B cell (primary cell): ENCODE results near the gene RBM39. TPM values are rescaled to one million over a fixed set of nuclear protein-coding genes. Genes with fewer than 3 reads are reported as not detected.

Source experiments
- ATAC-seq: fragments of 200-7000 bp; cut with Tn5 transposase; one replicate; pipeline ENCODE4 v1.10.0; 2021; ENCODE audit warnings: low read depth, mild to moderate bottlenecking, moderate number of reproducible peaks, moderate library complexity
- CTCF ChIA-PET: fragments of 350-600 bp; sonication (Branson Sonifier 250); formaldehyde crosslinking; loops from one replicate; lab custom pipeline; 2021; ENCODE audit warnings: antibody characterized with exemption, inconsistent platforms; lab: Charles Lee
- POLR2A ChIA-PET: fragments of 350-600 bp; sonication (Branson Sonifier 250); formaldehyde crosslinking; loops from one replicate; lab custom pipeline; 2021; ENCODE audit warnings: antibody characterized with exemption; lab: Charles Lee
- DNase-seq: peaks from one replicate; pipeline ENCODE4 v3.0.0; 2013
- H2AFZ ChIP-seq: 2 replicates; pipeline ENCODE4 v1.6.1; 2012; ENCODE audit warnings: mild to moderate bottlenecking, low read depth, low read length; ENCODE audit not compliant: insufficient read depth, poor library complexity, severe bottlenecking
- H3K27ac ChIP-seq, 2 donors: 1 replicate in 1 of 2; 2 replicates in 1 of 2; pipeline ENCODE4 v1.5.1; 2012 to 2013; ENCODE audit warnings: low read length in 2 of 2, mild to moderate bottlenecking in 2 of 2, moderate library complexity in 1 of 2
- H3K27me3 ChIP-seq, 4 experiments: fragments of 200-600 bp in 1 of 4; sonication (generic) in 1 of 4; replicated peaks in 1 of 4; 1 replicate in 2 of 4; 2 replicates in 2 of 4; pipeline versions ENCODE4 v1.6.1 to v1.7.0; 2013 to 2016; ENCODE audit warnings: low read length in 3 of 4, mild to moderate bottlenecking in 2 of 4, mixed read lengths in 1 of 4, moderate library complexity in 1 of 4; ENCODE audit not compliant: insufficient read depth in 4 of 4, control insufficient read depth in 3 of 4; ENCODE audit errors: control extremely low read depth in 1 of 4
- H3K36me3 ChIP-seq, 2 experiments: replicated peaks in 1 of 2; 1 replicate in 1 of 2; 2 replicates in 1 of 2; pipeline versions ENCODE4 v1.6.1 to v1.7.1; 2013; ENCODE audit warnings: low read length in 1 of 2; ENCODE audit not compliant: insufficient read depth in 2 of 2, control insufficient read depth in 1 of 2; ENCODE audit errors: control extremely low read depth in 1 of 2, extremely low read depth in 1 of 2
- H3K4me1 ChIP-seq, 2 donors: fragments of 200-600 bp in 1 of 2; sonication (generic) in 1 of 2; 1 replicate in 1 of 2; 2 replicates in 1 of 2; pipeline versions ENCODE4 v1.5.1 to v1.6.1; 2013 to 2017; ENCODE audit warnings: low read length in 2 of 2; ENCODE audit not compliant: control insufficient read depth in 2 of 2, insufficient read depth in 2 of 2
- H3K4me2 ChIP-seq: replicated peaks from 2 replicates; pipeline ENCODE3; 2012; ENCODE audit warnings: mild to moderate bottlenecking, low read depth, low read length; ENCODE audit not compliant: poor library complexity, severe bottlenecking
- H3K4me3 ChIP-seq, 5 experiments: fragments of 200-600 bp in 1 of 5; sonication (generic) in 1 of 5; 1 replicate in 3 of 5; 2 replicates in 2 of 5; pipeline versions ENCODE4 v1.5.1 to v1.7.0; 2011 to 2016; ENCODE audit warnings: low read length in 4 of 5, mild to moderate bottlenecking in 4 of 5, low read depth in 2 of 5, control low read depth in 1 of 5, moderate library complexity in 1 of 5; ENCODE audit not compliant: insufficient read depth in 1 of 5; ENCODE audit errors: control extremely low read depth in 1 of 5, extremely low read depth in 1 of 5
- H3K79me2 ChIP-seq: fragments of 200-600 bp; sonication (generic); one replicate; pipeline ENCODE4 v1.6.0; 2016; ENCODE audit warnings: low read length; ENCODE audit not compliant: control insufficient read depth, insufficient read depth
- H3K9ac ChIP-seq: fragments of 200-600 bp; sonication (generic); 2 replicates; pipeline ENCODE4 v1.6.1; 2017; ENCODE audit warnings: mild to moderate bottlenecking, low read length, moderate library complexity
- H3K9me3 ChIP-seq, 3 donors: one replicate each; pipeline versions ENCODE4 v1.6.1 to v1.7.1; 2013; ENCODE audit warnings: low read length in 2 of 3; ENCODE audit not compliant: control insufficient read depth in 2 of 3, insufficient read depth in 1 of 3; ENCODE audit errors: control extremely low read depth in 1 of 3
- H4K20me1 ChIP-seq: 2 replicates; pipeline ENCODE4 v1.6.0; 2012; ENCODE audit warnings: mild to moderate bottlenecking, low read length; ENCODE audit not compliant: insufficient read depth, control insufficient read depth, poor library complexity, severe bottlenecking
- H3K27ac Mint-ChIP-seq: one replicate; pipeline ENCODE4 v1.8.0; 2021; ENCODE audit warnings: mixed read lengths
- H3K27me3 Mint-ChIP-seq: one replicate; pipeline ENCODE4 v1.8.0; 2021; ENCODE audit warnings: mixed read lengths
- H3K4me1 Mint-ChIP-seq: one replicate; pipeline ENCODE4 v1.8.0; 2021; ENCODE audit warnings: mixed read lengths
- H3K4me3 Mint-ChIP-seq: one replicate; pipeline ENCODE4 v1.8.0; 2021; ENCODE audit warnings: mixed read lengths
- H3K9me3 Mint-ChIP-seq: one replicate; pipeline ENCODE4 v1.8.0; 2022; ENCODE audit warnings: mixed read lengths; ENCODE audit not compliant: insufficient read depth
- EZH2 ChIP-seq: IDR thresholded peaks from 2 replicates; pipeline ENCODE4 v1.6.1; 2012; ENCODE audit warnings: borderline replicate concordance, low read depth, mild to moderate bottlenecking, moderate library complexity, low read length; ENCODE audit not compliant: insufficient read depth, poor library complexity, severe bottlenecking
- WGBS: methylation state at CpG from one replicate; pipeline ENCODE4 v1.1.5; 2013; ENCODE audit warnings: missing lambda C conversion rate; ENCODE audit not compliant: insufficient coverage; 5-methylcytosine and 5-hydroxymethylcytosine counted together
- intact Hi-C: fragments of 100-400 bp; cut with micrococcal nuclease; formaldehyde crosslinking; loops from one replicate; pipeline ENCODE4 v1.10.0; 2022
- polyA plus RNA-seq: library from polyadenylated mRNA; depleted of rRNA; stranded (reverse); fragments of >200 nt; gene quantifications from 2 replicates; pipeline ENCODE4 v1.2.3, GENCODE V29; 2012
- total RNA-seq, 2 donors: library from RNA; stranded (reverse); fragments of 120-200 nt in 1 of 2; gene quantifications; 1 replicate in 1 of 2; 2 replicates in 1 of 2; pipeline versions ENCODE4 v1.2.3 to v1.2.4, GENCODE V29; 2013 to 2022
- TF ChIP-seq, protein P1 (sequence below): fragments of 200-600 bp; IDR thresholded peaks from one replicate; pipeline ENCODE4 v1.8.0; 2022; ENCODE audit warnings: antibody characterized with exemption, mild to moderate bottlenecking

RBM39 gene
- total and polyA plus RNA-seq, 2 donors (not counting 1 experiment from before 2014, with no cell fraction given), result 217 to 689 TPM

- H3K4me1 Mint-ChIP-seq, result peaks cover 18% of the 10 kb centered on the region
- WGBS, result no CpG with 5 or more reads among the region's 4 CpGs
- ATAC-seq (no peak), DNase-seq (no peak)
- H3K4me2 ChIP-seq, result no peak overlapping the region
- H3K36me3 ChIP-seq, result peaks cover 24 to 94% of the 10 kb centered on the region in 2 experiments
- H3K9me3 ChIP-seq, result no peaks in the 10 kb centered on the region
- no peak overlapping the region for H3K4me3 Mint-ChIP-seq
- H3K27ac Mint-ChIP-seq, result no peak overlapping the region
- H4K20me1 ChIP-seq, result peaks cover 93% of the 10 kb centered on the region
- ChIA-PET CTCF (interaction anchor here (0.8 to 1.5 kb wide), 2 partner anchors 26 to 168 kb away, joined by 3 read pairs; partner anchors contain the start of gene RBM39), POLR2A (no interaction called here)
- H3K4me1 ChIP-seq, result peaks cover 0 to 5% of the 10 kb centered on the region in 2 donors
- intact Hi-C loops, result no loop called here
- H3K27me3 Mint-ChIP-seq, result no peaks in the 10 kb centered on the region
- H3K4me3 ChIP-seq, result no peak overlapping the region
- no peaks in the 10 kb centered on the region for H3K27me3 ChIP-seq
- no peak for TF ChIP-seq EZH2
- TF ChIP-seq, protein P1, sequence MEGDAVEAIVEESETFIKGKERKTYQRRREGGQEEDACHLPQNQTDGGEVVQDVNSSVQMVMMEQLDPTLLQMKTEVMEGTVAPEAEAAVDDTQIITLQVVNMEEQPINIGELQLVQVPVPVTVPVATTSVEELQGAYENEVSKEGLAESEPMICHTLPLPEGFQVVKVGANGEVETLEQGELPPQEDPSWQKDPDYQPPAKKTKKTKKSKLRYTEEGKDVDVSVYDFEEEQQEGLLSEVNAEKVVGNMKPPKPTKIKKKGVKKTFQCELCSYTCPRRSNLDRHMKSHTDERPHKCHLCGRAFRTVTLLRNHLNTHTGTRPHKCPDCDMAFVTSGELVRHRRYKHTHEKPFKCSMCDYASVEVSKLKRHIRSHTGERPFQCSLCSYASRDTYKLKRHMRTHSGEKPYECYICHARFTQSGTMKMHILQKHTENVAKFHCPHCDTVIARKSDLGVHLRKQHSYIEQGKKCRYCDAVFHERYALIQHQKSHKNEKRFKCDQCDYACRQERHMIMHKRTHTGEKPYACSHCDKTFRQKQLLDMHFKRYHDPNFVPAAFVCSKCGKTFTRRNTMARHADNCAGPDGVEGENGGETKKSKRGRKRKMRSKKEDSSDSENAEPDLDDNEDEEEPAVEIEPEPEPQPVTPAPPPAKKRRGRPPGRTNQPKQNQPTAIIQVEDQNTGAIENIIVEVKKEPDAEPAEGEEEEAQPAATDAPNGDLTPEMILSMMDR, result no peak
- no peak overlapping the region for H2AFZ ChIP-seq
- no peak overlapping the region for H3K27ac ChIP-seq
- H3K9ac ChIP-seq, result no peak overlapping the region
- H3K79me2 ChIP-seq, result peaks cover 92% of the 10 kb centered on the region
- H3K9me3 Mint-ChIP-seq, result no peaks in the 10 kb centered on the region
These were observed 25.7 kb downstream of the RBM39 start for GRCh38 chr20:35716330-35716729.

GRCh38 chr20:35715652-35716051, 26.4 kb downstream of the RBM39 start:
- peaks cover 25% of the 10 kb centered on the region for H3K4me1 Mint-ChIP-seq
- Histone ChIP-seq H4K20me1 (peaks cover 86% of the 10 kb centered on the region), H3K9ac (no peak overlapping the region), H3K36me3 (peaks cover 23 to 94% of the 10 kb centered on the region in 2 experiments), H2AFZ (no peak overlapping the region), H3K4me1 (peaks cover 0 to 5% of the 10 kb centered on the region in 2 donors), H3K9me3 (no peaks in the 10 kb centered on the region), H3K27me3 (no peaks in the 10 kb centered on the region), H3K4me3 (no peak overlapping the region), H3K4me2 (no peak overlapping the region), H3K79me2 (peaks cover 86% of the 10 kb centered on the region), H3K27ac (no peak overlapping the region)
- no peak overlapping the region for H3K27ac Mint-ChIP-seq
- ATAC-seq (no peak), DNase-seq (no peak)
- intact Hi-C loops, result loop anchor here (2.0 kb wide), 1 partner anchor 15 kb away; no protein-coding TSS in a partner anchor
- H3K27me3 Mint-ChIP-seq, result no peaks in the 10 kb centered on the region
- H3K9me3 Mint-ChIP-seq, result no peaks in the 10 kb centered on the region
- ChIA-PET CTCF (interaction anchor here (1.5 kb wide), 1 partner anchor 169 kb away, joined by 3 read pairs; no protein-coding TSS in a partner anchor), POLR2A (no interaction called here)
- 100% methylated on average over 1 of the region's 2 CpGs for WGBS
- no peak for TF ChIP-seq EZH2
- TF ChIP-seq, protein P1, result no peak
- H3K4me3 Mint-ChIP-seq, result no peak overlapping the region
